Left lung (tissue), 10 donors: ENCODE data around the gene C16orf86. TPM values are rescaled to one million over a fixed set of nuclear protein-coding genes. Genes with fewer than 3 reads are reported as not detected.
A peak's percentile ranks its signal among the peaks of the same experiment; 100 is the strongest.

ENCODE experiments used
- ATAC-seq: fragments of 200-7000 bp; cut with Tn5 transposase; one replicate; pipeline ENCODE4 v1.9.1; 2020; ENCODE audit warnings: moderate library complexity
- DNase-seq, 4 donors: peaks; one replicate each; pipeline ENCODE4 v3.0.0-alpha.2; 2013 to 2020
- H3K27ac ChIP-seq, 2 donors: fragments of 200-600 bp; sonication (generic) in 1 of 2; one replicate each; pipeline versions ENCODE4 v1.5.0 to v1.8.0; 2020 to 2021
- H3K27me3 ChIP-seq, 2 donors: fragments of 200-600 bp; sonication (generic) in 1 of 2; one replicate each; pipeline versions ENCODE4 v1.5.0 to v1.8.0; 2020 to 2021
- H3K36me3 ChIP-seq, 2 donors: fragments of 200-600 bp; sonication (generic) in 1 of 2; one replicate each; pipeline versions ENCODE4 v1.5.0 to v1.8.0; 2020 to 2021
- H3K4me1 ChIP-seq, 2 donors: fragments of 200-600 bp; one replicate each; pipeline ENCODE4 v1.8.0; 2021
- H3K4me3 ChIP-seq, 2 donors: fragments of 200-600 bp; sonication (generic) in 1 of 2; one replicate each; pipeline versions ENCODE4 v1.5.0 to v1.8.0; 2020 to 2021; ENCODE audit warnings: mild to moderate bottlenecking in 1 of 2
- H3K9me3 ChIP-seq, 2 donors: fragments of 200-600 bp; sonication (generic) in 1 of 2; one replicate each; pipeline versions ENCODE4 v1.5.0 to v1.8.0; 2020 to 2021
- intact Hi-C, 2 donors: fragments of 100-400 bp; cut with DNase I; formaldehyde crosslinking; loops; one replicate each; pipeline versions ENCODE4 v1.11.2 to v1.14.2; 2022
- polyA plus RNA-seq, 6 donors: library from polyadenylated mRNA; unstranded; fragments of 120-200 nt; gene quantifications; one replicate each; pipeline ENCODE4 v1.2.1, GENCODE V29; 2013; ENCODE audit not compliant: insufficient read length in 6 of 6
- total RNA-seq, 2 donors: library from RNA; stranded (reverse); fragmentation: NEBNext Ultra II Directional; extraction: Animal tissue kit (Norgen Biotek cat#: 25700); gene quantifications; one replicate each; pipeline ENCODE4 v1.2.1, GENCODE V29; 2021
- TF ChIP-seq, protein P1 (sequence below), 2 donors: fragments of 200-600 bp; sonication (generic) in 1 of 2; IDR thresholded peaks; one replicate each; pipeline versions ENCODE4 v1.5.0 to v1.8.0; 2021; ENCODE audit warnings: antibody characterized with exemption in 2 of 2
- donor health status: DM: no; HTN: yes; CAD: no.
- donor health status: DM: no; HTN: no; CAD: no.

Gene C16orf86
- total and polyA plus RNA-seq, 8 donors, result 2.3 to 3.6 (median 2.7) TPM

DNA sequence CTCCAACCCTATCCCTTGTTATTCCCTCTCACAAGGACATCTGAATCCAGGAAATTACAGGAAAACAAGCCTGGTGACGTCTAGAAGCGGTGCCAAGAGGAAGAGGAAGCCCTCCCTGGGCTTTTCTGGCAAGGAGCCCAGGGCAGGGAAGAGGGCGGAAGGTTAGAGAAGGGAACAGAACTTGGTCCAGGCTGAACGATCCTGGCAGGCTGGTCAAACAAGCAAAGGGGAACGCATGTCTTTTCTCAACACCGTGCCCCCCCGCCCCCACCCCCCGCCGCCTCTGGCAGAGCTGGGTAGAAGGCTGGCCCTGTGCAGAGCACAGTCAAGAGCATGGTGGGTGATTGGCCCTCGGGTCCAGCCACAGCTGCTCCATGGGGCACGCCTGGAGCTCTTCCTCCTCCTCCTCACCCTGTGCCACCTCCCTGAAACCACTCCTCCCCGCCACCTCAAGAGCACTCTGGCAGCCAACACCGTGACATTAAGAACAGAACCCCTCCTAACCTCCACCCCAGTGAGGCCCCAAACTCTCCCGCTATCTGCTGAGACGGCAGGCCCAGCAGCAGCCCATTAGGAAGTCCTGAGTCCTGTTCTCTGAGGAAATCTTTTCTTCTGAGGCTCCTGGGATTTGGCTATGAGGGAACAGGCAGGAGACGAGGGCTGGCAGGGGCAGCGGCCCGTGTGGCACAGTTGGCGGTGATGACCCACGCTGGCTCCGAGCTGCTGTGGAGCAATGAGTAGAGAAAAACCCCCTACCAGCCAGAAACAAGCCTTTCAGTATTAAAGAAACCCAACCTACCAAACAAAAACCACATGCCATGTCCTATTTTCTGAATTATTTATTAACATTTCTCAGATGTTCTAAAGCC is 7.3 kb downstream of the C16orf86 start:
- intact Hi-C loops, result loop anchor here in 1 of 2 donors (10.0 kb wide), 2 partner anchors 151 to 251 kb away; no protein-coding TSS in a partner anchor

DNA sequence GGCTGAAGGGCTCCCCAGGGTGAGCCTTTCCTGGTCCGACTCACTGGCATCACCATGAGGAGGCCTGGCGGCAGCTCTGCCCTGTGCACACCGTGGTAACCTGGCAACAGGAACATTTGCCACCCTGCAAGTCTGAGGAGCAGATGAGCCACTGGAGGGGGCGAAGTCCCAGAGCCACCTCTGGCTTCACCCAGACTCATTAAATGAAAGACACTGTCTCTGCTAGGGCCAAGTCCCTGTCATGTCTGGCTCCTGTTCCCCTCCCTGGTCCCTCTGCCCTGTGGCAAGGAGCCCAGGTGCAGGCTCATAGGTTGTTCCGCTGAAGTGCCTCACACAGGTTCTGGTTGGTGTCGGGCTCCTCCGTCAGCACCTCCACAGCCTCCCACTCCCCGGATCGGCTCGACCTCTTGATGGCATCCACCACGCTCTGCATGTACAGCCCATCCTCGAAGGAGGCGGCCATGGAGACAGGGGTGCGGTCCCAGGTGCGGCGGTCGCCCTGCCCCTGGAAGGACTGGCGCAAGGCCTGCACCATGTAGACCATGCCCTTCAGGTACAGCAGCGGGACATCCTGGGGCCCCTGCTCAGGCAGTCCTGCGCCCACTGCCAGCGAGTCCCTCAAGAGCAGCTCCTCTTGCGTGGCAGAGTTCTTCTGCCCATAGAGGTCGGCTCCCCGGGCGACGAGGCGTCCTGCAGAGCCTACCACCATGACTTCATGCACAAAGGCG is 8.4 kb downstream of the C16orf86 start:
- Histone ChIP-seq H3K4me3 (no peak overlapping the region), H3K27me3 (no peaks in the 10 kb centered on the region), H3K36me3 (peaks cover 0 to 17% of the 10 kb centered on the region in 2 donors), H3K4me1 (peaks cover 27 to 54% of the 10 kb centered on the region in 2 donors), H3K27ac (peak overlapping the region in 1 of 2 donors; percentile 77), H3K9me3 (no peaks in the 10 kb centered on the region)
- TF ChIP-seq, protein P1, sequence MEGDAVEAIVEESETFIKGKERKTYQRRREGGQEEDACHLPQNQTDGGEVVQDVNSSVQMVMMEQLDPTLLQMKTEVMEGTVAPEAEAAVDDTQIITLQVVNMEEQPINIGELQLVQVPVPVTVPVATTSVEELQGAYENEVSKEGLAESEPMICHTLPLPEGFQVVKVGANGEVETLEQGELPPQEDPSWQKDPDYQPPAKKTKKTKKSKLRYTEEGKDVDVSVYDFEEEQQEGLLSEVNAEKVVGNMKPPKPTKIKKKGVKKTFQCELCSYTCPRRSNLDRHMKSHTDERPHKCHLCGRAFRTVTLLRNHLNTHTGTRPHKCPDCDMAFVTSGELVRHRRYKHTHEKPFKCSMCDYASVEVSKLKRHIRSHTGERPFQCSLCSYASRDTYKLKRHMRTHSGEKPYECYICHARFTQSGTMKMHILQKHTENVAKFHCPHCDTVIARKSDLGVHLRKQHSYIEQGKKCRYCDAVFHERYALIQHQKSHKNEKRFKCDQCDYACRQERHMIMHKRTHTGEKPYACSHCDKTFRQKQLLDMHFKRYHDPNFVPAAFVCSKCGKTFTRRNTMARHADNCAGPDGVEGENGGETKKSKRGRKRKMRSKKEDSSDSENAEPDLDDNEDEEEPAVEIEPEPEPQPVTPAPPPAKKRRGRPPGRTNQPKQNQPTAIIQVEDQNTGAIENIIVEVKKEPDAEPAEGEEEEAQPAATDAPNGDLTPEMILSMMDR (IDR thresholded peaks at IDR 0.05), result no peak
- peak in 1 of 4 donors; percentile 68 for DNase-seq
- intact Hi-C loops, result loop anchor here in 1 of 2 donors (10.0 kb wide), 2 partner anchors 150 to 250 kb away; no protein-coding TSS in a partner anchor
- no peak for ATAC-seq

More for the DNA sequence above, 7.3 kb downstream of the C16orf86 start:
- DNase-seq (peak in 3 of 4 donors; percentile 61 to 85 (median 84)), ATAC-seq (peak; percentile 49)
- peaks cover 0 to 17% of the 10 kb centered on the region in 2 donors for H3K36me3 ChIP-seq
- H3K4me1 ChIP-seq, result peaks cover 27 to 56% of the 10 kb centered on the region in 2 donors
- H3K27me3 ChIP-seq, result no peaks in the 10 kb centered on the region
- H3K4me3 ChIP-seq, result no peak overlapping the region
- no peaks in the 10 kb centered on the region for H3K9me3 ChIP-seq
- peak overlapping the region; percentile 77 to 86 for H3K27ac ChIP-seq
- TF ChIP-seq, protein P1 (IDR thresholded peaks at IDR 0.05), result no peak

DNA sequence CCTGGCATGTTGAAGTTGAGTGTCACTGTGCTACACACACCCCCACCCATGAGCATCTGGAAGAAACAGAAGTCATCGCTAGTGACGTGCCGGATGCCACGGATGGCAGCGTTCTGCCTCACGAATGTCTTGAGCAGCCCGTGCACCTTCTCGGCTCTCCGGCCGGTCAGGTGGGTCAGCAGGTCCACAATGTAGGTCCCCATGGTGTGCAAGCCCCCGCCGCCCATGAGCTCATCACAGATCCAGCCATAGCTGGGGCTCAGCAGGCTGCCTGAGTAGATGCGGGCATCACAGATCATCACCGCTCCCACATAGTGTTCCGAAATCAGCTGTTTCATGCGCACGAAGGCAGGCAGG is 8.9 kb downstream of the C16orf86 start:
- H3K27ac ChIP-seq, result no peak overlapping the region
- TF ChIP-seq, protein P1 (IDR thresholded peaks at IDR 0.05), result no peak
- H3K9me3 ChIP-seq, result no peaks in the 10 kb centered on the region
- peak in 1 of 4 donors; percentile 77 for DNase-seq
- peaks cover 27 to 54% of the 10 kb centered on the region in 2 donors for H3K4me1 ChIP-seq
- H3K27me3 ChIP-seq, result no peaks in the 10 kb centered on the region
- no peak overlapping the region for H3K4me3 ChIP-seq
- peaks cover 0 to 17% of the 10 kb centered on the region in 2 donors for H3K36me3 ChIP-seq
- no peak for ATAC-seq
- intact Hi-C loops, result loop anchor here in 1 of 2 donors (10.0 kb wide), 2 partner anchors 149 to 249 kb away; no protein-coding TSS in a partner anchor

DNA sequence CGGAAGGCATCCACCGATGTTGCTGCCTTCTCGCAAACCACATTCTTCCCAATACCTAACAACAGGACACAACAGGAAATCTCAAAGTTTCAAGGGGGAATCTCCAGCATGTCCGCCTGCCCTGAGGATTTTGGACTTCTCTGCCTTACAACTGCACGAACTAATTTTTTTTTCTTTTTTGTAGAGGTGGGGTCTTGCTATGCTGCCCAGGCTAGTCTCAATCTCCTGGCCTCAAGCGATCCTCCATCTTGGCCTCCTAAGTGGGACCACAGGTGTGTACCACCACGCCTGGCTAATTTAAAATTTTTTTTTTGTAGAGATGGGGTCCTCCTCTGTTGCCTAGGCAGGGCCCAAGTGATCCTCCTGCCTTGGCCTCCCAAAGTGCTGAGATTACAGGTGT is 9.4 kb downstream of the C16orf86 start:
- intact Hi-C loops, result loop anchor here in 1 of 2 donors (10.0 kb wide), 2 partner anchors 149 to 249 kb away; no protein-coding TSS in a partner anchor
- TF ChIP-seq, protein P1 (IDR thresholded peaks at IDR 0.05), result no peak
- ATAC-seq (no peak), DNase-seq (no peak)
- peaks cover 0 to 17% of the 10 kb centered on the region in 2 donors for H3K36me3 ChIP-seq
- no peaks in the 10 kb centered on the region for H3K9me3 ChIP-seq
- H3K4me3 ChIP-seq, result no peak overlapping the region
- peaks cover 27 to 54% of the 10 kb centered on the region in 2 donors for H3K4me1 ChIP-seq
- H3K27me3 ChIP-seq, result no peaks in the 10 kb centered on the region
- peak overlapping the region in 1 of 2 donors; percentile 45 for H3K27ac ChIP-seq
